GM12878 (cell line): Measurements from ENCODE around the gene THOC6.

Source experiments
- SMC3 ChIP-seq: IDR thresholded peaks from 2 replicates; pipeline ENCODE4 v1.6.1; 2011; ENCODE audit warnings: low read length, improper control_type of control experiment, borderline replicate concordance
- ZNF207 ChIP-seq: fragments of 450-650 bp; IDR thresholded peaks from 2 replicates; pipeline ENCODE4 v1.6.1; 2014; ENCODE audit warnings: antibody characterized with exemption, mild to moderate bottlenecking, borderline replicate concordance
- TF ChIP-seq, protein P1 (sequence below), 3 experiments: IDR thresholded peaks in 2 of 3; conservative IDR thresholded peaks in 1 of 3; 2 replicates each; pipeline ENCODE4 v1.5.1; 2011; ENCODE audit warnings: low read depth in 3 of 3, low read length in 3 of 3, mild to moderate bottlenecking in 3 of 3, control low read depth in 2 of 3, moderate library complexity in 2 of 3, inconsistent platforms in 1 of 3, mixed read lengths in 1 of 3; ENCODE audit not compliant: control insufficient read depth in 2 of 3, insufficient read depth in 1 of 3; ENCODE audit errors: extremely low read depth in 1 of 3

DNA sequence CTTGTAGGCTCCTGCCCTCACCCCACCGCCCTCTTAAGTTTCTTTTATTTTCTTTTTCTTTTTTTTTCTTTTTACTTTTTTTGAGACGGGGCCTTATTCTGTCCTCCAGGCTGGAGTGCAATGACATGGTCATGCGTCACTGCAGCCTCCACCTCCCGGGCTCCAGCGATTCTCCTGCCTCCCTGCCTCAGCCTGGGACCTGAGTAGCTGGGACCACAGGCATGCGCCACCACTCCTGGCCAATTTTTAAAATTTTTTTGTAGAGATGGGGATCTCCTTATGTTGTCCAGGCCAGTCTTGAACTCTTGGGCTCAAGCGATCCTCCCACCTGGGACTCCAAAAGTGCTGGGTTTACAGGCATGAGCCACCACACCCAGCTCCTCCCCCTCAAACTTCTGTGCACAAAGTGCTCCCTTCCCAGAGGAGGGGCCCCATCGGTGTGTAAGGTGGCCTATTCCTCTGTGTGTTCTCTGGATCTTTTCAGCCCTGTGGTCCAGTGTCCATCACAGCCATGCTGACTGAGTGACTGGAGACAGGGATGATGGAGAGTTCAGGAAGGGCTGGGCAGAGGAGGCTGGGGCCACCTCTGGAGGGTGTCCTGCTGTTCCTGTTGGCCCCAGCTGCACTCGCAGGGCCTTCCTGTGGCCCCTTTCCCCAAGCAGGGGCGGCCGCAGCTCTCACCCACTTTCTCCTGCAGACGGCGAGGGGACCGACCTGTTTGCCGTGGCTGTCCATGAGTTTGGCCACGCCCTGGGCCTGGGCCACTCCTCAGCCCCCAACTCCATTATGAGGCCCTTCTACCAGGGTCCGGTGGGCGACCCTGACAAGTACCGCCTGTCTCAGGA lies 32.7 kb downstream of the THOC6 start:
- TF ChIP-seq, protein P1, sequence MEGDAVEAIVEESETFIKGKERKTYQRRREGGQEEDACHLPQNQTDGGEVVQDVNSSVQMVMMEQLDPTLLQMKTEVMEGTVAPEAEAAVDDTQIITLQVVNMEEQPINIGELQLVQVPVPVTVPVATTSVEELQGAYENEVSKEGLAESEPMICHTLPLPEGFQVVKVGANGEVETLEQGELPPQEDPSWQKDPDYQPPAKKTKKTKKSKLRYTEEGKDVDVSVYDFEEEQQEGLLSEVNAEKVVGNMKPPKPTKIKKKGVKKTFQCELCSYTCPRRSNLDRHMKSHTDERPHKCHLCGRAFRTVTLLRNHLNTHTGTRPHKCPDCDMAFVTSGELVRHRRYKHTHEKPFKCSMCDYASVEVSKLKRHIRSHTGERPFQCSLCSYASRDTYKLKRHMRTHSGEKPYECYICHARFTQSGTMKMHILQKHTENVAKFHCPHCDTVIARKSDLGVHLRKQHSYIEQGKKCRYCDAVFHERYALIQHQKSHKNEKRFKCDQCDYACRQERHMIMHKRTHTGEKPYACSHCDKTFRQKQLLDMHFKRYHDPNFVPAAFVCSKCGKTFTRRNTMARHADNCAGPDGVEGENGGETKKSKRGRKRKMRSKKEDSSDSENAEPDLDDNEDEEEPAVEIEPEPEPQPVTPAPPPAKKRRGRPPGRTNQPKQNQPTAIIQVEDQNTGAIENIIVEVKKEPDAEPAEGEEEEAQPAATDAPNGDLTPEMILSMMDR (IDR thresholded peaks at IDR 0.05 in 2 of 3, conservative IDR thresholded peaks at IDR 0.05 in 1 of 3; ENCODE audit: control insufficient read depth in 2 of 3, extremely low read depth in 1 of 3, insufficient read depth in 1 of 3, low read depth in 3 of 3, low read length in 3 of 3), result no peak
- TF ChIP-seq ZNF207, result no peak
- no peak for TF ChIP-seq SMC3
